ENCODE data around the gene RNF207.
A peak's percentile ranks its signal among the peaks of the same experiment; 100 is the strongest.

Gene RNF207

GRCh38 chr1:6175411-6175828, 30.5 kb upstream of the RNF207 start:
- DNase-seq, result no peak

- DNase-seq, result no peak
These were observed 29.1 kb upstream of the RNF207 start for GRCh38 chr1:6176779-6177178.

GRCh38 chr1:6177681-6178380, 28.1 kb upstream of the RNF207 start:
- DNase-seq, result no peak

- no peak for DNase-seq
These were observed 27.0 kb upstream of the RNF207 start for GRCh38 chr1:6178751-6179563.

- no peak for DNase-seq
These were observed 26.2 kb upstream of the RNF207 start for GRCh38 chr1:6179564-6180175.

- DNase-seq, result no peak
These were observed 25.6 kb upstream of the RNF207 start, which contains the start of gene CHD5 for GRCh38 chr1:6180268-6180706. Gene CHD5 (minus strand): TSS chr1:6180321. CDS start chr1:6180023, 298 bp downstream.

GRCh38 chr1:6180707-6181311, 25.1 kb upstream of the RNF207 start:
- no peak for DNase-seq

GRCh38 chr1:6181347-6181770, 24.6 kb upstream of the RNF207 start:
- no peak for DNase-seq

GRCh38 chr1:6183520-6183989, 22.4 kb upstream of the RNF207 start:
- DNase-seq, result no peak

- no peak for DNase-seq
These were observed 21.7 kb upstream of the RNF207 start for GRCh38 chr1:6184083-6184783.

- no peak for DNase-seq
These were observed 20.8 kb upstream of the RNF207 start for GRCh38 chr1:6185151-6185550.

GRCh38 chr1:6185635-6186382, 20.1 kb upstream of the RNF207 start:
- DNase-seq, result no peak

GRCh38 chr1:6188466-6188865, 17.5 kb upstream of the RNF207 start:
- DNase-seq, result no peak

GRCh38 chr1:6191968-6192367, 14.0 kb upstream of the RNF207 start:
- DNase-seq, result no peak

GRCh38 chr1:6197746-6198427, 8.0 kb upstream of the RNF207 start:
- DNase-seq, result no peak

GRCh38 chr1:6198646-6199297, 7.1 kb upstream of the RNF207 start:
- DNase-seq, result no peak

GRCh38 chr1:6199298-6200187, 6.4 kb upstream of the RNF207 start, which contains the start of gene RPL22:
Gene RPL22 (minus strand): TSS chr1:6199595. CDS start chr1:6199573, 22 bp downstream.
- DNase-seq, result peak; percentile 98

GRCh38 chr1:6200188-6200809, 5.6 kb upstream of the RNF207 start:
- no peak for DNase-seq

- no peak for DNase-seq
These were observed 3.7 kb upstream of the RNF207 start for GRCh38 chr1:6202256-6202655.

Data from central memory CD4-positive, alpha-beta T cell (primary cell).